Lower leg skin (tissue), 4 donors: ENCODE data around the gene PATJ. TPM values are rescaled to one million over a fixed set of nuclear protein-coding genes. Genes with fewer than 3 reads are reported as not detected.

Experiments used
- DNase-seq, 2 donors: peaks; one replicate each; pipeline ENCODE4 v3.0.0-alpha.2; 2019; ENCODE audit warnings: low spot score in 2 of 2
- H3K4me3 ChIP-seq: fragments of 200-600 bp; sonication (generic); 2 replicates; pipeline ENCODE4 v1.5.1; 2017; ENCODE audit warnings: mild to moderate bottlenecking, low read depth; ENCODE audit not compliant: poor library complexity, severe bottlenecking
- CTCF ChIP-seq, 3 donors: fragments of 450-650 bp; IDR thresholded peaks; one replicate each; pipeline ENCODE4 v1.5.1; 2016; ENCODE audit warnings: antibody characterized with exemption in 3 of 3, mild to moderate bottlenecking in 3 of 3, moderate library complexity in 2 of 3
- POLR2A ChIP-seq, 2 donors: fragments of 450-650 bp; IDR thresholded peaks; one replicate each; pipeline ENCODE4 v1.6.1; 2016 to 2017; ENCODE audit warnings: antibody characterized with exemption in 2 of 2, mild to moderate bottlenecking in 1 of 2, moderate library complexity in 1 of 2
- WGBS, 2 donors: methylation state at CpG; one replicate each; pipeline ENCODE4 v1.1.5; 2018; 5-methylcytosine and 5-hydroxymethylcytosine counted together
- intact Hi-C: fragments of 100-400 bp; cut with DNase I; formaldehyde crosslinking; loops from one replicate; pipeline ENCODE4 v1.15.0; 2023; ENCODE audit warnings: low total_unique reads
- total RNA-seq, 4 donors: library from RNA; depleted of rRNA; stranded (reverse); fragments of >200 nt; gene quantifications; one replicate each; pipeline ENCODE4 v1.1.0, GENCODE V29; 2016

PATJ gene
- total RNA-seq, 4 donors from 2014 or later = 50.5 to 89.3 (median 64.5) TPM

- 58 to 65% methylated on average over 3 of the region's 3 CpGs for WGBS, 2 donors
- intact Hi-C loops = no loop called here
- no peak for DNase-seq
- TF ChIP-seq POLR2A (IDR thresholded peaks at IDR 0.05) (no peak), CTCF (IDR thresholded peaks at IDR 0.05) (no peak)
- H3K4me3 ChIP-seq = no peak overlapping the region
Observed at GRCh38 chr1:62076286-62076685, 334.0 kb downstream of the PATJ start.

- no peak for DNase-seq
- TF ChIP-seq POLR2A (IDR thresholded peaks at IDR 0.05) (no peak), CTCF (IDR thresholded peaks at IDR 0.05) (no peak)
- 77 to 81% methylated on average over 1 of the region's 1 CpG for WGBS, 2 donors
- H3K4me3 ChIP-seq = no peak overlapping the region
- intact Hi-C loops = no loop called here
Observed at GRCh38 chr1:62077821-62078220, 335.5 kb downstream of the PATJ start.

GRCh38 chr1:62082456-62083363 lies 340.4 kb downstream of the PATJ start:
- 80 to 85% methylated on average over 14 of the region's 14 CpGs for WGBS, 2 donors
- intact Hi-C loops = no loop called here
- TF ChIP-seq POLR2A (IDR thresholded peaks at IDR 0.05) (no peak), CTCF (IDR thresholded peaks at IDR 0.05) (no peak)
- no peak for DNase-seq
- H3K4me3 ChIP-seq = no peak overlapping the region

GRCh38 chr1:62084310-62084890 lies 342.1 kb downstream of the PATJ start:
- intact Hi-C loops = no loop called here
- 55 to 65% methylated on average over 9 of the region's 9 CpGs for WGBS, 2 donors
- TF ChIP-seq CTCF (IDR thresholded peaks at IDR 0.05) = no peak
- no peak for TF ChIP-seq POLR2A (IDR thresholded peaks at IDR 0.05)
- DNase-seq = no peak
- no peak overlapping the region for H3K4me3 ChIP-seq

GRCh38 chr1:62088439-62088838 lies 346.2 kb downstream of the PATJ start:
- no peak overlapping the region for H3K4me3 ChIP-seq
- DNase-seq = no peak
- intact Hi-C loops = no loop called here
- TF ChIP-seq POLR2A (IDR thresholded peaks at IDR 0.05) (no peak), CTCF (IDR thresholded peaks at IDR 0.05) (no peak)
